HCT116 (cell line): ENCODE data around the gene KCNN3. TPM values are rescaled to one million over a fixed set of nuclear protein-coding genes. Genes with fewer than 3 reads are reported as not detected.

Experiments used
- ATAC-seq: fragments of 200-7000 bp; cut with Tn5 transposase; 2 replicates; pipeline ENCODE4 v1.9.1; 2020; ENCODE audit warnings: mild to moderate bottlenecking, moderate library complexity
- BruUV-seq: library from RNA; stranded (reverse); fragments of 400-500 nt; replicated peaks from 2 replicates; lab custom pipeline; 2021; lab: Mats Ljungman, UMichigan
- CTCF ChIA-PET: fragments of 300-600 bp; sonication (Branson Sonifier 250); formaldehyde crosslinking; loops from one replicate; lab custom pipeline; 2021; ENCODE audit warnings: antibody characterized with exemption; lab: Charles Lee
- POLR2A ChIA-PET: fragments of 300-600, 350-600 bp; sonication (Branson Sonifier 250); formaldehyde crosslinking; loops from one replicate; lab custom pipeline; 2021; ENCODE audit warnings: antibody characterized with exemption; lab: Charles Lee
- RAD21 ChIA-PET, 2 experiments: fragments of 300-600 bp; sonication (Branson Sonifier 250); formaldehyde crosslinking; loops; one replicate each; lab custom pipeline; 2023; ENCODE audit warnings: low total read pairs in 2 of 2; ENCODE audit not compliant: uncharacterized antibody in 2 of 2, unreplicated experiment in 2 of 2, low non-redundant PET in 1 of 2; lab: Charles Lee
- DNase-seq: peaks from one replicate; pipeline ENCODE4 v3.0.0-alpha.2; 2010; ENCODE audit warnings: low read depth, low spot score
- H2AFZ ChIP-seq: fragments of 200-600 bp; shearing (Covaris generic), sonication (generic); 2 replicates; pipeline ENCODE4 v1.6.1; 2017; ENCODE audit warnings: low read depth, mixed run types, mixed read lengths, antibody characterized with exemption, low read length; ENCODE audit not compliant: poor library complexity, severe bottlenecking
- H3K27ac ChIP-seq: 2 replicates; pipeline ENCODE4 v1.5.1; 2012; ENCODE audit warnings: low read depth, low read length
- H3K27me3 ChIP-seq: fragments of 200-600 bp; sonication (generic); 2 replicates; pipeline ENCODE4 v1.6.1; 2016; ENCODE audit warnings: mixed run types, low read length, mixed read lengths; ENCODE audit not compliant: insufficient read depth
- H3K36me3 ChIP-seq, 2 experiments: fragments of 200-500 bp in 1 of 2; fragments of 200-600 bp in 1 of 2; sonication (Bioruptor generic) in 1 of 2; sonication (generic) in 1 of 2; 2 replicates each; pipeline versions ENCODE4 v1.5.1 to v1.6.1; 2014 to 2016; ENCODE audit warnings: low read length in 2 of 2, inconsistent platforms in 1 of 2, mixed read lengths in 1 of 2, mixed run types in 1 of 2; ENCODE audit not compliant: insufficient read depth in 2 of 2, control insufficient read depth in 1 of 2
- H3K4me1 ChIP-seq, 2 experiments: fragments of 200-600 bp in 1 of 2; sonication (generic) in 1 of 2; 2 replicates each; pipeline versions ENCODE4 v1.5.1 to v1.6.1; 2012 to 2017; ENCODE audit warnings: low read length in 2 of 2, inconsistent platforms in 1 of 2, mild to moderate bottlenecking in 1 of 2, mixed read lengths in 1 of 2, mixed run types in 1 of 2, moderate library complexity in 1 of 2; ENCODE audit not compliant: insufficient read depth in 2 of 2, control insufficient read depth in 1 of 2
- H3K4me2 ChIP-seq: fragments of 200-600 bp; sonication (generic); 2 replicates; pipeline ENCODE4 v1.6.1; 2017; ENCODE audit warnings: mixed run types, low read length, mixed read lengths
- H3K4me3 ChIP-seq, 2 experiments: fragments of 200-600 bp in 1 of 2; sonication (generic) in 1 of 2; replicated peaks in 1 of 2; 2 replicates each; pipeline ENCODE4 v1.5.1; 2011 to 2016; ENCODE audit warnings: low read length in 2 of 2, control low read depth in 1 of 2, low read depth in 1 of 2, mild to moderate bottlenecking in 1 of 2, mixed read lengths in 1 of 2, mixed run types in 1 of 2
- H3K79me2 ChIP-seq: fragments of 200-600 bp; sonication (generic); 2 replicates; pipeline ENCODE4 v1.6.1; 2017; ENCODE audit warnings: mild to moderate bottlenecking, mixed run types, low read length, moderate library complexity, mixed read lengths; ENCODE audit not compliant: insufficient read depth
- H3K9ac ChIP-seq: fragments of 200-600 bp; sonication (generic); 2 replicates; pipeline ENCODE4 v1.6.1; 2016; ENCODE audit warnings: low read length, mixed read lengths
- H3K9me2 ChIP-seq: fragments of 200-600 bp; sonication (generic), shearing (Covaris generic); 2 replicates; pipeline ENCODE4 v1.6.1; 2017; ENCODE audit warnings: mixed run types, mild to moderate bottlenecking, moderate library complexity; ENCODE audit not compliant: insufficient read depth
- H3K9me3 ChIP-seq, 2 experiments: fragments of 200-500 bp in 1 of 2; fragments of 200-600 bp in 1 of 2; sonication (Bioruptor generic) in 1 of 2; sonication (generic) in 1 of 2; 2 replicates each; pipeline ENCODE4 v1.6.1; 2014 to 2017; ENCODE audit warnings: low read length in 2 of 2, mixed read lengths in 2 of 2, inconsistent platforms in 1 of 2, low read depth in 1 of 2, mild to moderate bottlenecking in 1 of 2, mixed run types in 1 of 2, moderate library complexity in 1 of 2; ENCODE audit not compliant: control insufficient read depth in 1 of 2, insufficient read depth in 1 of 2
- H4K20me1 ChIP-seq: fragments of 200-600 bp; sonication (generic), shearing (Covaris generic); 2 replicates; pipeline ENCODE4 v1.6.1; 2017; ENCODE audit warnings: mixed run types, mild to moderate bottlenecking, moderate library complexity; ENCODE audit not compliant: insufficient read depth
- ATF3 ChIP-seq: IDR thresholded peaks from 2 replicates; pipeline ENCODE4 v1.6.1; 2012
- CTCF ChIP-seq, 3 experiments: fragments of 200-600 bp in 1 of 3; sonication (generic) in 1 of 3; IDR thresholded peaks in 2 of 3; conservative IDR thresholded peaks in 1 of 3; 2 replicates each; pipeline ENCODE4 v1.5.1; 2012 to 2017; ENCODE audit warnings: low read depth in 2 of 3, low read length in 2 of 3, antibody characterized with exemption in 1 of 3, borderline replicate concordance in 1 of 3, control low read depth in 1 of 3, mild to moderate bottlenecking in 1 of 3, mixed read lengths in 1 of 3, mixed run types in 1 of 3, moderate library complexity in 1 of 3; ENCODE audit not compliant: insufficient read depth in 1 of 3
- ELF1 ChIP-seq: IDR thresholded peaks from 2 replicates; pipeline ENCODE4 v1.6.1; 2012; ENCODE audit warnings: low read depth, borderline replicate concordance
- EZH2 ChIP-seq: fragments of 200-600 bp; sonication (generic); IDR thresholded peaks from 2 replicates; pipeline ENCODE4 v1.6.1; 2017; ENCODE audit warnings: antibody characterized with exemption, mixed run types
- EZH2phosphoT487 ChIP-seq: fragments of 200-600 bp; IDR thresholded peaks from 2 replicates; pipeline ENCODE4 v1.6.1; 2018; ENCODE audit warnings: antibody characterized with exemption, borderline replicate concordance
- FOSL1 ChIP-seq: IDR thresholded peaks from 2 replicates; pipeline ENCODE4 v1.6.1; 2012; ENCODE audit warnings: low read depth
- YY1 ChIP-seq: IDR thresholded peaks from 2 replicates; pipeline ENCODE4 v1.6.1; 2011; ENCODE audit warnings: low read length, low read depth, moderate library complexity, mild to moderate bottlenecking; ENCODE audit not compliant: insufficient replicate concordance; ENCODE audit errors: extremely low read depth
- intact Hi-C: fragments of 100-400 bp; cut with micrococcal nuclease; formaldehyde crosslinking; loops from 2 replicates; pipeline ENCODE4 v1.10.0; 2022
- total RNA-seq: library from RNA; stranded (reverse); gene quantifications from one replicate; pipeline ENCODE4 v1.2.1, GENCODE V29; 2021; ENCODE audit not compliant: unreplicated experiment

The KCNN3 gene
- total RNA-seq, 1 experiment from 2014 or later = 1.1 TPM

- POLR2A ChIA-PET = no interaction called here
- CTCF ChIA-PET = no interaction called here
- BruUV-seq = no TSS peak
These were observed 45.7 kb downstream of the KCNN3 start for GRCh38 chr1:154824179-154825000.

More at GRCh38 chr1:154824179-154825000, 45.7 kb downstream of the KCNN3 start:
- H3K9ac ChIP-seq = no peak overlapping the region
- H3K9me2 ChIP-seq = no peaks in the 10 kb centered on the region
- ATAC-seq = no peak
- intact Hi-C loops = no loop called here
- DNase-seq = no peak
- no peak overlapping the region for H3K4me2 ChIP-seq
- no peaks in the 10 kb centered on the region for H3K9me3 ChIP-seq
- no peak overlapping the region for H2AFZ ChIP-seq
- TF ChIP-seq CTCF (IDR thresholded peaks at IDR 0.05 in 2 of 3, conservative IDR thresholded peaks at IDR 0.05 in 1 of 3; ENCODE audit: borderline replicate concordance in 1 of 3, insufficient read depth in 1 of 3, low read depth in 2 of 3, low read length in 2 of 3) (no peak), FOSL1 (no peak), ELF1 (no peak), YY1 (no peak), EZH2 (no peak), EZH2phosphoT487 (no peak), ATF3 (no peak)
- TF ChIP-seq, all 23 proteins: peak for 0
- H3K27ac ChIP-seq = no peak overlapping the region
- no peaks in the 10 kb centered on the region for H4K20me1 ChIP-seq
- RAD21 ChIA-PET = no interaction called here
- H3K79me2 ChIP-seq = no peaks in the 10 kb centered on the region
- H3K4me1 ChIP-seq = 0 out of 4 replicates have a peak, but pooled peaks cover 0 to 2% of the 10 kb centered on the region in 2 experiments
- H3K36me3 ChIP-seq = no peaks in the 10 kb centered on the region
- H3K4me3 ChIP-seq = no peak overlapping the region
- H3K27me3 ChIP-seq = no peaks in the 10 kb centered on the region
